Camera-type eye (tissue), 1 donor: ENCODE results near the gene NSUN6. TPM values are rescaled to one million over a fixed set of nuclear protein-coding genes. Genes with fewer than 3 reads are reported as not detected.

Experiments used
- total RNA-seq: library from RNA; depleted of rRNA; stranded (reverse); fragments of >200 nt; gene quantifications from one replicate; pipeline ENCODE4 v1.2.3, GENCODE V29; 2014

Gene NSUN6
- 50.0 TPM for total RNA-seq

GRCh38 chr10:18651324-18652007 is at the start of gene NSUN6:
TSS of gene NSUN6 (minus strand) at chr10:18651587. CDS start at chr10:18651203, 384 bp downstream.

GRCh38 chr10:18659125-18659818 is 7.9 kb upstream of the NSUN6 start, which contains the start of gene ARL5B:
TSS of gene ARL5B (plus strand) at chr10:18659431. CDS start at chr10:18659638, 207 bp downstream.

Other genes with a start within 250 kb of the NSUN6 start
- gene ARL5B, start 7.8 kb upstream of the NSUN6 start, total RNA-seq = 80.2 TPM